H7 (cell line): ENCODE data around the gene IAH1. TPM values are rescaled to one million over a fixed set of nuclear protein-coding genes. Genes with fewer than 3 reads are reported as not detected.

Source experiments
- DNase-seq: peaks from one replicate; pipeline ENCODE4 v3.0.0; 2012
- H3K27me3 ChIP-seq: 2 replicates; pipeline ENCODE4 v1.6.0; 2011; ENCODE audit warnings: mild to moderate bottlenecking, low read length; ENCODE audit not compliant: control insufficient read depth, insufficient read depth
- H3K36me3 ChIP-seq: replicated peaks from 2 replicates; pipeline ENCODE4 v1.5.1; 2011; ENCODE audit warnings: low read length; ENCODE audit not compliant: control insufficient read depth, insufficient read depth
- H3K4me3 ChIP-seq: 2 replicates; pipeline ENCODE4 v1.5.1; 2011; ENCODE audit warnings: low read depth, mild to moderate bottlenecking, control low read depth, low read length, moderate library complexity; ENCODE audit not compliant: insufficient read depth
- total RNA-seq: library from RNA; depleted of rRNA; stranded (reverse); fragments of >200 nt; shearing (Covaris generic); gene quantifications from 2 replicates; pipeline ENCODE4 v1.2.3, GENCODE V29; 2014

IAH1 gene
- total RNA-seq, 1 experiment from 2014 or later: 23.2 TPM

GRCh38 chr2:9462886-9463697, 11.3 kb upstream of the IAH1 start:
- no peak overlapping the region for H3K4me3 ChIP-seq
- H3K27me3 ChIP-seq: no peaks in the 10 kb centered on the region
- H3K36me3 ChIP-seq: peaks cover 10% of the 10 kb centered on the region
- no peak for DNase-seq

DNA sequence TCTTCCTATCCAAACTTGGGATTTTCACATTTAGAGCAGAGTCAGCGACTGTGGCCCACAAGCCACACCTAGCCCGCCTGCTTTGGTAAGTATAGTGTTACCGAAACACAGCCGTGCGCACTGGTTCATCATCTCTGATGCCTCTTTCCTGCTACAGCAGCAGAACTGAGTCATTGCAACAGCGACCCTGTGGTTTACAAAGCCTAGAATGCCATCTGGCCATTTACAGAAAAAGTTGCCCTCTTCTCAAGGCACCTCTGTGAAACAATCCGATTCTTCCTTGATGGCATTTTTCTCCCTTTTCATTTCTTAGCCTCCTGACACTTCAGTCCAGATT, 10.7 kb upstream of the IAH1 start:
- no peak overlapping the region for H3K4me3 ChIP-seq
- peaks cover 11% of the 10 kb centered on the region for H3K36me3 ChIP-seq
- no peak for DNase-seq
- no peaks in the 10 kb centered on the region for H3K27me3 ChIP-seq

- Histone ChIP-seq H3K4me3 (no peak overlapping the region), H3K27me3 (no peaks in the 10 kb centered on the region), H3K36me3 (peaks cover 11% of the 10 kb centered on the region)
- no peak for DNase-seq
Measured at GRCh38 chr2:9465170-9465569, 9.2 kb upstream of the IAH1 start.

DNA sequence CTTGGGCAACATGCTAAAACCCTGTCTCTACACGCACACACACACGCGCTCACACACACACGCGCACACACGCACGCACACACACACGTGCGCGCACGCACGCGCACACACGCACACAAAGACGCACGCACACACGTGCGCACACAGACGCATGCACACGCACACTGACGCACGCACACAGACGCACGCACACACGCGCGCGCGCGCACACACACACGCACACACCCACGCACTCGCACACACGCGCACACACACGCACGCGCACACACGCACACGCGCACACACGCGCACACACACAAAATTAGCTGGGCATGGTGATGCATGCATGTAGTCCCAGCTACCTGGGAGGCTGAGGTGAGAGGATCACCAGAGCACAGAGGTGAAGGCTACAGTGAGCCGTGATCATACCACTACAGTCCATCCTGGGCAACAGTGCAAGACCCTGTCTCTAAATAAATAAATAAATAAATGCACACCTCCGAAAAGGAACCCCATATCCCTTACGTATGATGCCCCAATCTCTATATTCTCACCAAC, 8.1 kb upstream of the IAH1 start:
- Histone ChIP-seq H3K36me3 (peaks cover 10% of the 10 kb centered on the region), H3K4me3 (no peak overlapping the region), H3K27me3 (no peaks in the 10 kb centered on the region)
- DNase-seq: no peak

- H3K4me3 ChIP-seq: no peak overlapping the region
- H3K36me3 ChIP-seq: peaks cover 10% of the 10 kb centered on the region
- DNase-seq: no peak
- no peaks in the 10 kb centered on the region for H3K27me3 ChIP-seq
Measured at GRCh38 chr2:9467687-9468086, 6.7 kb upstream of the IAH1 start.

DNA sequence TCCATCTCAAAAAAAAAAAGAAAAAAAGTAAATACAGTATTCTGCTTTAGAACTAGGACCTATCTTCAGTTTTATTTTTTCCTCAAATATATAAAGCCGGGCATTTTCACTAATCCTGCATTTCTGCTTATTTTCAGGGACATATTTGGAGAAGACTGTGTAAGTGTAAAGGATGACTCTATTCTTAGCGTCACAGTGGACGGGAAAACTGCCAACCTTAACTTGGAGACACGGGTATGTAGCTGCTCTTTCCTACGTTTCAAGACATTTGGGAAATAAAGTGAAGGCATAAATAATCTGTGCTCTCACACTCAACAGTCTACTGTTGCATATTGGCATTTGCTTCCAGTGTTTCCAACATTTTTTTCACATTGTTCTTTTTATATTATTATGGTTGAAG, 3.1 kb upstream of the IAH1 start:
- DNase-seq: no peak
- Histone ChIP-seq H3K27me3 (no peaks in the 10 kb centered on the region; the same call in 1 of the 2 replicates), H3K36me3 (peaks cover 6% of the 10 kb centered on the region), H3K4me3 (no peak overlapping the region)

GRCh38 chr2:9472511-9472910, 1.8 kb upstream of the IAH1 start:
- peaks cover 6% of the 10 kb centered on the region for H3K36me3 ChIP-seq

GRCh38 chr2:9473308-9473984, 905 bp upstream of the IAH1 start:
- no peaks in the 10 kb centered on the region; the same call in 1 of the 2 replicates for H3K27me3 ChIP-seq
- H3K36me3 ChIP-seq: peaks cover 4% of the 10 kb centered on the region
- peak; percentile 80 for DNase-seq
- H3K4me3 ChIP-seq: peak overlapping the region; percentile 57

More at GRCh38 chr2:9472511-9472910, 1.8 kb upstream of the IAH1 start:
- Histone ChIP-seq H3K27me3 (no peaks in the 10 kb centered on the region; the same call in 1 of the 2 replicates), H3K4me3 (no peak overlapping the region)
- DNase-seq: no peak

DNA sequence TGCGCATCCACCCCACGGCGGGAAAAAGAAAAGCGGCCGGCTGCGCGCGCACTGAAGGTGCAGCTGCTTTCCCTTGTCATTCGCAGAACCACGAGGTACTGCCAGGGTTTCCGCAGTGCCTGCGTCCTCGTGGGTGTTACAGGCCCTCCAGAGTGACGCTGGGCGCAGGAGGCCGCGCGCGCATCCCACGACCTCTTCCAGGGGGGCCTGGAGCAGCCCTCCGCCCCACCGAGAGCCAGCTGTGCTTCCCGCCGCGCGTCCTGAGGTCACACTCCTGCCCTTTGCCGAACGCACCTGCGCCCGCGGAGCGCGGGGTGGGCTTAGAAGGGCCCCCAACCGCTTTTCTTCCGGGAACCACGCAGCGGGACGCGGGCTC, 378 bp upstream of the IAH1 start:
- peak; percentile 69 for DNase-seq
- H3K27me3 ChIP-seq: no peaks in the 10 kb centered on the region; the same call in 1 of the 2 replicates
- peaks cover 2% of the 10 kb centered on the region for H3K36me3 ChIP-seq
- peak overlapping the region; percentile 57 for H3K4me3 ChIP-seq

- no peak for DNase-seq
- Histone ChIP-seq H3K4me3 (no peak overlapping the region), H3K36me3 (peaks cover 2% of the 10 kb centered on the region; the same call in 1 of the 2 replicates), H3K27me3 (no peaks in the 10 kb centered on the region; the same call in 1 of the 2 replicates)
Measured at GRCh38 chr2:9477914-9478313, 3.6 kb downstream of the IAH1 start.

- no peaks in the 10 kb centered on the region; the same call in 1 of the 2 replicates for H3K27me3 ChIP-seq
- H3K4me3 ChIP-seq: no peak overlapping the region
- DNase-seq: no peak
- H3K36me3 ChIP-seq: peaks cover 2% of the 10 kb centered on the region; the same call in 1 of the 2 replicates
Measured at GRCh38 chr2:9478526-9478925, 4.2 kb downstream of the IAH1 start.

DNA sequence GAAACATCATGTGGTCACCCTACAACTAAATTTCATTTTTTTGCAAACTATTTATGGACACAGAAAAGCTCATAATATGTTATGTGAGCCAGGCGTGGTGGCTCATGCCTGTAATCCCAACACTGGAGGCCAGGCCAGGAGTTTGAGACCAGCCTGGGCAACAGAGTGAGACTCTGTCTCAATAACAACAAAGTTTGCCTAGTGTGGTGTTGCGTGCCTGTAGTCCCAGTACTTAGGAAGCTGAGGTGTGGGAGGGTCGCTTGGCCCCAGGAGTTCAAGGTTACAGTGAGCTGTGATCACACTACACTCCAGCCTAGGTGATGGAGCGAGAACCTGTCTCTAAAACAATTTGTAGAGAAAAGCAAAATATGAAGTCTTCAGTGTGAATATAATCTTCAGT, 5.8 kb downstream of the IAH1 start:
- DNase-seq: no peak
- peaks cover 9% of the 10 kb centered on the region for H3K36me3 ChIP-seq
- no peak overlapping the region for H3K4me3 ChIP-seq
- H3K27me3 ChIP-seq: no peaks in the 10 kb centered on the region

- Histone ChIP-seq H3K4me3 (no peak overlapping the region), H3K27me3 (no peaks in the 10 kb centered on the region), H3K36me3 (peaks cover 13% of the 10 kb centered on the region)
- DNase-seq: no peak
Measured at GRCh38 chr2:9483107-9483506, 8.8 kb downstream of the IAH1 start.

DNA sequence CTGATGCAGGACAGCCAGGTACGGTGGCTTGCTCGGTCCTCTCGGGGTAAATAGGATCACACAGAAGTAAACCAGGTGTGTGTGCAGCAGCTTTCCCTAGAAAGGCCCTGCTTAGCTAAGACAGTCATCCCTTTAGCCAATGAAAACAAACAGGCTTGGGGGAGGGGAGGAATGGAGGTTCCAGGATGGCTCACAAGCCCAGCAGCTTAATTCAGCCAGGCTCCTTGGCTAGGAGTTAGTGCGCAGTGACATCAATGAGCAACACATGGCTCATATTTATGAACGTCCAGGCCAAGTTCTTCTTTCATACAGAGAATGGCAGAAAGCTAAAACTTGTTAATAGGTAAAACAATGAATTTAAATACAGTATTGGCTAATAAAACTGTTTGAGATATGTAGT, 10.2 kb downstream of the IAH1 start:
- Histone ChIP-seq H3K27me3 (no peaks in the 10 kb centered on the region), H3K36me3 (peaks cover 13% of the 10 kb centered on the region), H3K4me3 (no peak overlapping the region)
- no peak for DNase-seq
